Retinal pigment epithelial cell (primary cell): ENCODE measurements around the gene RAE1.

Experiments
- DNase-seq: peaks from one replicate; pipeline ENCODE4 v3.0.0-alpha.2; 2010; ENCODE audit warnings: low read depth
- H3K4me3 ChIP-seq: 2 replicates; pipeline ENCODE4 v1.5.1; 2011; ENCODE audit warnings: mild to moderate bottlenecking, low read length, control low read depth, moderate library complexity
- TF ChIP-seq, protein P1 (sequence below): conservative IDR thresholded peaks from 2 replicates; pipeline ENCODE4 v1.5.1; 2011; ENCODE audit warnings: low read depth, low read length, control low read depth, inconsistent platforms

RAE1 gene

DNA sequence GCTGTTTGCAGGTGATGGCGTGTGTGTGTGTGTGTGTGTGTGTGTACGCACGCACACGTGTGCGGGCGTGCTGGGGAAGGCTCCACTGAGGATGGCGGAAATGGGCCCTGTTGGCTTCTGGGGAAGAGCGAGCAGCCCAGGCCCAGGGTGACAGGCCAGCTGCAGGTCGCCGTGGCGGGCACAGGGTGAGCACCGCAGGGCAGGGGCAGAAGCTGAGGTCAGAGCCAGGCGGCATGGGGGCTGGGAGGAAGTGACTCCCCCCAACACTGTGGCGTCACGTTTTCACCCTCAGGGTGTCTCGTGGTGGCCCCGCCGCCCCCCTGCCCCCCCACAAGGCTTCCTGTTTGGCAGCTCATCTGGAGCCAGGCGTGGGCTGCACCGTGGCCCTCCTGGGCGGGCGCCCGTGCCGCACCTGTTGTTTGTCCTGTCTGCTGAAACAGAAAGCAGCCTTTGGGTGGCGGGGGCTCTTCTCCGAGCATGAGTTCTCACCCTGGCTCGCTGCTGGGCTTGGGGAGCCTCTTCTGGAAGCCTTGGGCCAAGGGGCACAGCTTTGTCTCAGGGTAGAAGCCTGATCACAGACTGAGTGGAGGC is 47.3 kb downstream of the RAE1 start:
- TF ChIP-seq, protein P1, sequence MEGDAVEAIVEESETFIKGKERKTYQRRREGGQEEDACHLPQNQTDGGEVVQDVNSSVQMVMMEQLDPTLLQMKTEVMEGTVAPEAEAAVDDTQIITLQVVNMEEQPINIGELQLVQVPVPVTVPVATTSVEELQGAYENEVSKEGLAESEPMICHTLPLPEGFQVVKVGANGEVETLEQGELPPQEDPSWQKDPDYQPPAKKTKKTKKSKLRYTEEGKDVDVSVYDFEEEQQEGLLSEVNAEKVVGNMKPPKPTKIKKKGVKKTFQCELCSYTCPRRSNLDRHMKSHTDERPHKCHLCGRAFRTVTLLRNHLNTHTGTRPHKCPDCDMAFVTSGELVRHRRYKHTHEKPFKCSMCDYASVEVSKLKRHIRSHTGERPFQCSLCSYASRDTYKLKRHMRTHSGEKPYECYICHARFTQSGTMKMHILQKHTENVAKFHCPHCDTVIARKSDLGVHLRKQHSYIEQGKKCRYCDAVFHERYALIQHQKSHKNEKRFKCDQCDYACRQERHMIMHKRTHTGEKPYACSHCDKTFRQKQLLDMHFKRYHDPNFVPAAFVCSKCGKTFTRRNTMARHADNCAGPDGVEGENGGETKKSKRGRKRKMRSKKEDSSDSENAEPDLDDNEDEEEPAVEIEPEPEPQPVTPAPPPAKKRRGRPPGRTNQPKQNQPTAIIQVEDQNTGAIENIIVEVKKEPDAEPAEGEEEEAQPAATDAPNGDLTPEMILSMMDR: no peak
- DNase-seq: no peak
- H3K4me3 ChIP-seq: no peak overlapping the region

DNA sequence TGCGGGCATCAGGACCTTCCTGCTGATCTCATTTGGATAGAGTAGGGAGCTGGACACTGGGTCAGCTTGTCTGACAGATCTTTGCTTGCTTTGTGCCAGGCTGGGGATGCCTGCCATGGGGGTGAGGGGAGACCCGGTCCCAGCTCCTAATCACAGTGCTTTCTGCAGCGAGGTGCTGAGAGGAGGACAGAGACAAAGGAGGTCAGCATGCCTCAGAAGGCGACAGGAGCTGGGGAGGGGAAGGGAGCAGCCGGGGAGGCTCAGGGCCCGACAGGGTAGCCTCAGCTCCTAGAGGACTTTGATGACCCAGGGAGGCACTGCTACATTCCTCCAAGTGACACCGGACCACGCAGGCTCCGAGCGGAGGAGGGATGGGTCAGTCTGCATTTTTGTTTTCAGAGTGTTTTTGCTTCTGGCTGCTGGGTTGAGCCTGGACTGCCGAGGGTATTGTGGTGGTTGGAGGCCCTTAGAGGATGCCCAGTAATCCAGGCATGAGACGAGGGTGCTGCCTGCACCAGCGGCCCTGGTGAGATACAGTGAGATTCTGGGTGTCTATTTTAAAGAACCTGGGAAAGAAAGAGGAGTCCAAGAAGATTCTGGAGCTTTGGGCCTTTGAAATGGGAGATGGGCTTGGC is 48.0 kb downstream of the RAE1 start:
- H3K4me3 ChIP-seq: no peak overlapping the region
- DNase-seq: no peak
- TF ChIP-seq, protein P1: no peak

DNA sequence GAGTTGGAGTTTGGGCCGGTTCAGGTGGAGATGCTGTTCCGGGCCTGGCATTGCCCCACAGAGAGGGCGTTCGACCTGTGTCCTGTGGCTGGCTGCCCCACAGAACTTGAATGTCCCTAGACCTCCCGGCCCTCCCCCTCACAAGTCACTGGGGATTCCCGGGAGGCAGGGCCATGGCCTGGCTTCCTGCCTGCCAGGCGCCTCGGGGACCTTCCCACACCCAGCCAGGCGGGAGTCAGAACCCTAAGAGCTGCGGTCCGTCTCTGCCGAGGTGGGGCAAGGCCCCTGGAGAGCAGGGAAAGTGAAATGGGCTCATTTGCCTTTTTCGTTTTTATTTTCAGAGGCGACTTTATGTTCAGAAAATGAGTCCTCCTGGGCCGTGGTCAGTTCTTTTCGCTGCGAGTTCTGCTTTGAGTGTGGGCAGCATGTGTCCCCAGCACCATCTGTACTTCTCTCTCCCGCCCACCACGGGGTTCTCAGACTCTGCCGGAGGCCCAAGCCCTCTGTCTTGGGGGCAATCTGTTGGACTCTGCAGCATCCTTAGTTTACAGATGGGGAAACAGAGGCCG is 48.6 kb downstream of the RAE1 start:
- TF ChIP-seq, protein P1: no peak
- no peak overlapping the region for H3K4me3 ChIP-seq
- no peak for DNase-seq

DNA sequence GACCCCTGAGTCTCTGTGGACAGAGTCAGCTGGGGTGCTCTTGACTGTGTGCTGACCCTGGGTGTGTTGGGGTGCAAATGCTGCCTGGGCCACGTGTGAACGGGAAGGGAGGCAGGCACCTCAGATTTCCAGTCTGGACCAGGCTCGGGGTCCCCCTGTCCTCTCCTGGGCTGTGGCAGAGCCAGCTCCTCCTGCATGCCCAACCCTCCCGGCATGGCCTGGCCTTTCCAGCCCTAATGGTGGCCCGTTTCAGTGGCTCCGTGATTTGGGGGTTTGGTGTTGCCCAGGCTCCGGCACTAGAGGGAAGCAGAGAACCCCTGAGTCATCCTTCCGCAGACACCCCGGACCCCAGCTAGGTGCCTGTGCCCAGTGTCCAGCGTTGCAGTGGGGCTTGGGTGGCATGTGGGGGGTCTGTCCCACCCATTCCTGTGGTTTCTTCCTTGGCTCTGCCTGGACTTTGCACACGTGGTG is 49.2 kb downstream of the RAE1 start:
- H3K4me3 ChIP-seq: no peak overlapping the region

DNA sequence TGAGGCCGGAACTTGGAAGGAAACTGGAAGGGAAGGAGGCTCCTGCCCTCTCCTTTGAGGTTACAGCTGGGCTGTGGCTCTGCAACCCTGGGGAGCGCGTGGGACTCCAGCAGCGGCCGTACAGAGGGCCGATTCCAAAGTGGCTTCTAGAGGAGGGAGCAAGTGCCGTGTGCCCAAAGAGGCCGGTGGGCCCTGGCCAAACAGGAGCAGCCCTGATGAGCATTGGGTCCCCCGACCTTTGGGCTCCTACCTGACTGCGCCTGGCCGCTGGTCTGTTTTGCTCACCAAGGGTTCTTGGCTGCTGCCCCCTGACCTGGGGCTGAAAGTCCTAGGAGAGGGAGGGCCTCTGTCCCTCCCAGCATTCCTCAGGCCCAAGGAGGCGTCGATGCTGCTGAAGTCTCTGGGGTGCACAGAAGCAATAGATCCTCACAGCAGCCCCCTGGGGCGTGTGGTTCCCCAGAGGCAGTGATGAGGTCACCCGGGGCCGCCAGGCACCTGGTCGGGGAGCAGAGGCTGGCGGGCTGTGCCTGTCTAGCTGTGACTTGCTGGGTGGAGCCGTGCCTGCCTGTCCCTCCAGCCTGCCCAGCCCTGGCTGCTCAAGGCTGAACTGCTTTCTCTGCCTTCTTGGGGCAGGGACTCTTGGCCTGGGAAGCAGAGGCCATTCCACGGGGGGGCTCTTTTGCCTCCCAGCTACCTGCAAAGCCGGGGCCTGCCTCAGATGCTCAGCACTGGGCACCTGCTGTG is 49.9 kb downstream of the RAE1 start:
- no peak for DNase-seq
- H3K4me3 ChIP-seq: no peak overlapping the region
- TF ChIP-seq, protein P1: no peak

More for the DNA sequence above, 49.2 kb downstream of the RAE1 start:
- TF ChIP-seq, protein P1: peak; percentile 5
- no peak for DNase-seq

DNA sequence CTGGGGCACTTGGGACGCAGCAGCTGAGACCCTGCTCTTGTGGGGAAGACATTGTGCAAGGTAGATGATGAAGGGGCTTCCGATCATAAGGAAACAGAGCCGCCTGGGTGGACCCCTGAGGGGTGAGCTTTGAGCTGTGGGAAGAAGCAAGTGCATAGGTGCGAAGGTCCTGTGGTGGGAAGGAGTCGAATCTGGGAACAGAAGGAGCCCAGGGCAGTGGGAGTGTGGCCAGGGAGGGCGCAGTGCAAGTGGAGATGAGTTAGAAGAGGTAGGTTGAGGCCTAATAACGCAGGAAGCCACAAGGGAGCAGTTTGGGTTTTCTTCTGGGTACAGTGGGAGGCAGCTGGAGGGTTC is 50.5 kb downstream of the RAE1 start:
- no peak for DNase-seq

More for the DNA sequence above, 50.5 kb downstream of the RAE1 start:
- no peak overlapping the region for H3K4me3 ChIP-seq
- TF ChIP-seq, protein P1: no peak
